ENCODE results near the gene MARCHF9.

- TF ChIP-seq CTCF (IDR thresholded peaks at IDR 0.05) (no peak), EZH2 (IDR thresholded peaks at IDR 0.05) (no peak)
These were observed 6.6 kb downstream of the MARCHF9 start for GRCh38 chr12:57761391-57761998.
